ENCODE measurements around the gene STAT1. TPM values are rescaled to one million over a fixed set of nuclear protein-coding genes. Genes with fewer than 3 reads are reported as not detected.
"Not testable (repeated sequence)": the region's sequence is repeated elsewhere in the genome, so short reads cannot be mapped to it uniquely, and the experiment has no call there.

The STAT1 gene
- total RNA-seq, 1 experiment from 2014 or later: 46.7 TPM

GRCh38 chr2:190997526-190998113, 16.4 kb downstream of the STAT1 start:
- Histone ChIP-seq H3K27ac (ENCODE audit: low read length) (no peak overlapping the region), H3K27me3 (ENCODE audit: low read length) (no peaks in the 10 kb centered on the region), H2AFZ (ENCODE audit: low read length) (no peak overlapping the region), H3K9ac (ENCODE audit: low read length) (no peak overlapping the region), H3K4me3 (ENCODE audit: low read length) (no peak overlapping the region), H3K79me2 (ENCODE audit: low read length) (no peaks in the 10 kb centered on the region), H3K36me3 (ENCODE audit: insufficient read depth, low read length) (peaks cover 48% of the 10 kb centered on the region), H3K9me2 (replicated peaks; ENCODE audit: insufficient read depth, low read length) (no peaks in the 10 kb centered on the region), H4K20me1 (ENCODE audit: insufficient read depth, low read depth, low read length) (no peaks in the 10 kb centered on the region), H3K4me1 (ENCODE audit: low read length) (no peaks in the 10 kb centered on the region), H3K9me3 (ENCODE audit: low read length) (no peaks in the 10 kb centered on the region), H3K4me2 (ENCODE audit: low read depth, low read length, poor library complexity, severe bottlenecking) (no peak overlapping the region)
- DNase-seq: no peak

- H3K9me2 ChIP-seq (replicated peaks; ENCODE audit: insufficient read depth, low read length): no peaks in the 10 kb centered on the region
- H3K4me2 ChIP-seq (ENCODE audit: low read depth, low read length, poor library complexity, severe bottlenecking): no peak overlapping the region
- H3K9ac ChIP-seq (ENCODE audit: low read length): no peak overlapping the region
- DNase-seq: no peak
- no peaks in the 10 kb centered on the region for H3K4me1 ChIP-seq (ENCODE audit: low read length)
- H3K4me3 ChIP-seq (ENCODE audit: low read length): no peak overlapping the region
- no peaks in the 10 kb centered on the region for H3K79me2 ChIP-seq (ENCODE audit: low read length)
- no peak overlapping the region for H2AFZ ChIP-seq (ENCODE audit: low read length)
- no peaks in the 10 kb centered on the region for H4K20me1 ChIP-seq (ENCODE audit: insufficient read depth, low read depth, low read length)
- no peaks in the 10 kb centered on the region for H3K9me3 ChIP-seq (ENCODE audit: low read length)
- H3K36me3 ChIP-seq (ENCODE audit: insufficient read depth, low read length): peaks cover 41% of the 10 kb centered on the region
- H3K27ac ChIP-seq (ENCODE audit: low read length): no peak overlapping the region
- no peaks in the 10 kb centered on the region for H3K27me3 ChIP-seq (ENCODE audit: low read length)
Measured at GRCh38 chr2:190996947-190997346, 17.0 kb downstream of the STAT1 start.

GRCh38 chr2:190996338-190996946, 17.5 kb downstream of the STAT1 start:
- DNase-seq: peak; percentile 74

GRCh38 chr2:190995315-190995714, 18.7 kb downstream of the STAT1 start:
- H3K4me3 ChIP-seq (ENCODE audit: low read length); H3K4me2 ChIP-seq (ENCODE audit: low read depth, low read length, poor library complexity, severe bottlenecking); H3K27ac ChIP-seq (ENCODE audit: low read length); H2AFZ ChIP-seq (ENCODE audit: low read length); H3K9me2 ChIP-seq (replicated peaks; ENCODE audit: insufficient read depth, low read length); H3K9me3 ChIP-seq (ENCODE audit: low read length); H3K4me1 ChIP-seq (ENCODE audit: low read length); H3K9ac ChIP-seq (ENCODE audit: low read length); H3K27me3 ChIP-seq (ENCODE audit: low read length); H3K79me2 ChIP-seq (ENCODE audit: low read length); H4K20me1 ChIP-seq (ENCODE audit: insufficient read depth, low read depth, low read length); DNase-seq: not testable (repeated sequence)
- peaks cover 33% of the 10 kb centered on the region for H3K36me3 ChIP-seq (ENCODE audit: insufficient read depth, low read length)

More at GRCh38 chr2:190996338-190996946, 17.5 kb downstream of the STAT1 start:
- Histone ChIP-seq H2AFZ (ENCODE audit: low read length) (no peak overlapping the region), H3K4me3 (ENCODE audit: low read length) (no peak overlapping the region), H4K20me1 (ENCODE audit: insufficient read depth, low read depth, low read length) (no peaks in the 10 kb centered on the region), H3K27ac (ENCODE audit: low read length) (no peak overlapping the region), H3K9me2 (replicated peaks; ENCODE audit: insufficient read depth, low read length) (no peaks in the 10 kb centered on the region), H3K79me2 (ENCODE audit: low read length) (no peaks in the 10 kb centered on the region), H3K9ac (ENCODE audit: low read length) (no peak overlapping the region), H3K4me1 (ENCODE audit: low read length) (no peaks in the 10 kb centered on the region), H3K27me3 (ENCODE audit: low read length) (no peaks in the 10 kb centered on the region), H3K4me2 (ENCODE audit: low read depth, low read length, poor library complexity, severe bottlenecking) (no peak overlapping the region), H3K9me3 (ENCODE audit: low read length) (no peaks in the 10 kb centered on the region), H3K36me3 (ENCODE audit: insufficient read depth, low read length) (peaks cover 39% of the 10 kb centered on the region)

GRCh38 chr2:190994148-190994547, 19.8 kb downstream of the STAT1 start:
- H3K27me3 ChIP-seq (ENCODE audit: low read length): no peaks in the 10 kb centered on the region
- H3K27ac ChIP-seq (ENCODE audit: low read length): no peak overlapping the region
- no peak for DNase-seq
- no peak overlapping the region for H3K9ac ChIP-seq (ENCODE audit: low read length)
- peaks cover 32% of the 10 kb centered on the region for H3K36me3 ChIP-seq (ENCODE audit: insufficient read depth, low read length)
- H2AFZ ChIP-seq (ENCODE audit: low read length): no peak overlapping the region
- H3K4me2 ChIP-seq (ENCODE audit: low read depth, low read length, poor library complexity, severe bottlenecking): no peak overlapping the region
- no peaks in the 10 kb centered on the region for H3K9me3 ChIP-seq (ENCODE audit: low read length)
- no peaks in the 10 kb centered on the region for H3K4me1 ChIP-seq (ENCODE audit: low read length)
- no peaks in the 10 kb centered on the region for H3K9me2 ChIP-seq (replicated peaks; ENCODE audit: insufficient read depth, low read length)
- no peaks in the 10 kb centered on the region for H4K20me1 ChIP-seq (ENCODE audit: insufficient read depth, low read depth, low read length)
- no peaks in the 10 kb centered on the region for H3K79me2 ChIP-seq (ENCODE audit: low read length)
- no peak overlapping the region for H3K4me3 ChIP-seq (ENCODE audit: low read length)

GRCh38 chr2:190993292-190993643, 20.7 kb downstream of the STAT1 start:
- no peak overlapping the region for H3K4me3 ChIP-seq (ENCODE audit: low read length)
- no peaks in the 10 kb centered on the region for H3K27me3 ChIP-seq (ENCODE audit: low read length)
- H3K9ac ChIP-seq (ENCODE audit: low read length): no peak overlapping the region
- no peaks in the 10 kb centered on the region for H3K9me3 ChIP-seq (ENCODE audit: low read length)
- H3K4me2 ChIP-seq (ENCODE audit: low read depth, low read length, poor library complexity, severe bottlenecking): no peak overlapping the region
- H3K36me3 ChIP-seq (ENCODE audit: insufficient read depth, low read length): peaks cover 32% of the 10 kb centered on the region
- no peak for DNase-seq
- no peaks in the 10 kb centered on the region for H4K20me1 ChIP-seq (ENCODE audit: insufficient read depth, low read depth, low read length)
- H3K9me2 ChIP-seq (replicated peaks; ENCODE audit: insufficient read depth, low read length): no peaks in the 10 kb centered on the region
- H3K27ac ChIP-seq (ENCODE audit: low read length): no peak overlapping the region
- no peaks in the 10 kb centered on the region for H3K4me1 ChIP-seq (ENCODE audit: low read length)
- no peak overlapping the region for H2AFZ ChIP-seq (ENCODE audit: low read length)
- no peaks in the 10 kb centered on the region for H3K79me2 ChIP-seq (ENCODE audit: low read length)

- Histone ChIP-seq H3K4me3 (ENCODE audit: low read length) (no peak overlapping the region), H3K4me1 (ENCODE audit: low read length) (no peaks in the 10 kb centered on the region), H3K4me2 (ENCODE audit: low read depth, low read length, poor library complexity, severe bottlenecking) (no peak overlapping the region), H3K27me3 (ENCODE audit: low read length) (no peaks in the 10 kb centered on the region), H4K20me1 (ENCODE audit: insufficient read depth, low read depth, low read length) (no peaks in the 10 kb centered on the region), H3K79me2 (ENCODE audit: low read length) (no peaks in the 10 kb centered on the region), H3K9ac (ENCODE audit: low read length) (no peak overlapping the region), H3K27ac (ENCODE audit: low read length) (no peak overlapping the region), H3K36me3 (ENCODE audit: insufficient read depth, low read length) (peaks cover 22% of the 10 kb centered on the region), H3K9me3 (ENCODE audit: low read length) (no peaks in the 10 kb centered on the region), H2AFZ (ENCODE audit: low read length) (no peak overlapping the region), H3K9me2 (replicated peaks; ENCODE audit: insufficient read depth, low read length) (no peaks in the 10 kb centered on the region)
- DNase-seq: no peak
Measured at GRCh38 chr2:190990132-190990531, 23.8 kb downstream of the STAT1 start.

- H3K27ac ChIP-seq (ENCODE audit: low read length): no peak overlapping the region
- no peaks in the 10 kb centered on the region for H3K9me3 ChIP-seq (ENCODE audit: low read length)
Measured at GRCh38 chr2:190988910-190989309, 25.1 kb downstream of the STAT1 start.

More at GRCh38 chr2:190988910-190989309, 25.1 kb downstream of the STAT1 start:
- H3K4me1 ChIP-seq (ENCODE audit: low read length): no peaks in the 10 kb centered on the region
- no peak overlapping the region for H3K4me2 ChIP-seq (ENCODE audit: low read depth, low read length, poor library complexity, severe bottlenecking)
- no peaks in the 10 kb centered on the region for H3K9me2 ChIP-seq (replicated peaks; ENCODE audit: insufficient read depth, low read length)
- no peak overlapping the region for H3K4me3 ChIP-seq (ENCODE audit: low read length)
- peaks cover 26% of the 10 kb centered on the region; the same call in 1 of the 2 replicates for H3K36me3 ChIP-seq (ENCODE audit: insufficient read depth, low read length)
- H2AFZ ChIP-seq (ENCODE audit: low read length): no peak overlapping the region
- DNase-seq: no peak
- H3K27me3 ChIP-seq (ENCODE audit: low read length): no peaks in the 10 kb centered on the region
- no peaks in the 10 kb centered on the region for H3K79me2 ChIP-seq (ENCODE audit: low read length)
- no peak overlapping the region for H3K9ac ChIP-seq (ENCODE audit: low read length)
- H4K20me1 ChIP-seq (ENCODE audit: insufficient read depth, low read depth, low read length): no peaks in the 10 kb centered on the region
